HuH-7 (cell line): ENCODE results near the gene PIK3C2A.

Experiments
- DNase-seq: peaks from one replicate; pipeline ENCODE4 v3.0.0; 2011; ENCODE audit warnings: low spot score

PIK3C2A gene

GRCh38 chr11:17217401-17217800 is 9.6 kb upstream of the PIK3C2A start:
- no peak for DNase-seq

GRCh38 chr11:17214338-17214737 is 6.6 kb upstream of the PIK3C2A start:
- no peak for DNase-seq

DNA sequence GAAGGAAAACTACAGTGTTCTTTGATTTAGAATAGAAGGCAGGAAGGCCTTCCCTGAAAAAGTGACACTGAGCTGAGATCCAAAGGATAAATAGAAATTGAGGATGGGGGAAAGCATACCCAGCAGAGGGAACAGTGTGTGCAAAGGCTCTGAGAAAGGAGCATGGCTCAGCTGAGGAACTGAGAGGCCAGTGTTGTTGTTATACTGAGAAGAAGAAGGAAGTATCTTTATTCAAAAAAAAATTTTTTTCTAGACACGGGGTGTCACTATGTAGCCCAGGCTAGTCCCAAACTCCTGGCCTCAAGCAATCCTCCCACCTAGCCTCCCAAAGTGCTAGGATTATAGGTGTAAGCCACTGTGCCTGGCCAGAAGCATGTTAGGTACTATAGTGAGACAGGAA is 3.5 kb upstream of the PIK3C2A start:
- DNase-seq = no peak

DNA sequence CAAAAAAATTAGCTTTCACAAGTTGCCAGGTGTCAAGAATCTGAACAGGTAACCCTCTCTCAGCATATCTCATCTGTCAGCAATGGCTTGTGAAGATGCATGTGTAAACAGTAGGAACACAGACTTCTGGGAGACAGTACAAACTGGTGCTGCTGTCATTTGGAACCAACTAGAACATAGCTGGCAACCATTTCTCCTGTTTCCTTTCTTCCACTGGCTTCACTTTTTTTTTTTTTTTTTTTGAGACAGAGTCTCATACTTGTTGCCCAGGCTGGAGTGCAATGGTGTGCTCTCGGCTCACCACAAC is 2.1 kb upstream of the PIK3C2A start:
- DNase-seq = no peak

DNA sequence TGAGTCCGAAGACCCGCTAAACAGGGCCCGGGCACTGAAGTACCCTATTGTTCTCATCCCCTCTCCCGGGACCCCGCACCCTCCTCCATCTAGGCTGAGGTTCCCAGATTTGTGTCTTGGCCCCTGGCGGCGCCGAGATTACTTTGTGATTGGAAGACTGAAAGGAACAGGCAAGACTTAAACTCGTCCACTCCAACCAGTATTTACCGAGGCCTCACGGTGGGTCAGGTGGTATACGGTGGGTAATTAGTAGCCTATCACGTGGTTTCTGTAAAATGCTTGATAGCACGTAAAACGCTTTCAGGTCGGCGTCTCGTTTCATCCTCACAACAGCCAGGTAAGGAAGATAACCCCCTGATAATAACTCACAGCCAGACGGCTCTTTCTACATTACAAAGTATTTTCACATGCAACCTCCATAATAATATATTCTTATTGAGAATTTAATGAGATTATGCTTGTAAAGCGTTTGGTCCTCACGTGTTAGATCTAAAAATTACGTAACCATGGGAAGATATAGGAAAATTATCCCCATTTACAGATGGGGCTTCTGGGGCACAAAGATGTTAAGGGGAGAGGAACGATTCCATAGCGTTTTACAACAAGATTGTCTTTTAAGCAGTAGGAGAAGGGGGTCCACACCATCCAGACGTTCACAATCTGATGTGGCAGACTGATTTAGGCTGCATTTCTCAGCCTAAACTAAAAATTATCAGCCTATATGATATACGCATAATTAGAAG is 642 bp upstream of the PIK3C2A start:
- DNase-seq = peak; percentile 61

DNA sequence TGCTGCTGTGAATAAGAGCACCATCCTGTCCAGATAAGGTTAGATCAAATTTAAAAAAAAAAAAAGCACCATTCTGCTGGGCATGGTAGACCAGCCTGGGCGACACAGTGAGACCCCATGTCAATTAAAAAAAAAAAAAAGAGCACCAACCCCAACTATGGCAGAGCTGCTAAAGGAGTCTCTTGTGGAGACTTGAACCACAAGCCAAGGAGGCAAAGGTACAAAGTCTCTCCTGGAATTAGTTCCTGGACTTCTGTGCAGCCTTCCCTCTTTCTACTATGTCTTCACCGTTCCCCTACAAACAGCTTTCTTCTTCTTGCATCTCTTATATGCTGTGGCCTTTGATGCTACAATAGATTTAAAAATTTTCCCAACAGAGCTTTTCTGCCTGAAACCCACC is 1.3 kb downstream of the PIK3C2A start:
- DNase-seq = no peak

DNA sequence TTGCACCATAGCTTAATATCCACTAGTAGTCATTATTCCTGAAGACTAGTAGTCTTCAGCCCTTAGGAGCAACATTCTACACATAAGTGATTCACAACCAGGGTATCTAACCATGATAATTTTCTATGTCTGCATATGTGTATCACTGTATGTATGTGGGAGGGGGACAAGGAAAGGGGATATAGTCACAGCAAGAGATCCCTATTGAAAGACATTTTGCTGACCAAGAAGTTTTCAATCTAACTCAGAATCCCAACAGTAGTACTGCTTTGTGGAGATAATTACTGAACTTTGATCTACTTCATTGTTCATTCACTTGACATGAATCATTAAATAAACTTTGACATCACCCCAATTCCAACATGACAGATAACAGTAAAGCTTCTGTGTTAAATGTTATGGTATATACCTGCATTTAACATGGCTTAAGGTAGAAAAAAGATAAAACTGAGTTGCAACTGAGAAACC is 10.3 kb downstream of the PIK3C2A start:
- DNase-seq = no peak

DNA sequence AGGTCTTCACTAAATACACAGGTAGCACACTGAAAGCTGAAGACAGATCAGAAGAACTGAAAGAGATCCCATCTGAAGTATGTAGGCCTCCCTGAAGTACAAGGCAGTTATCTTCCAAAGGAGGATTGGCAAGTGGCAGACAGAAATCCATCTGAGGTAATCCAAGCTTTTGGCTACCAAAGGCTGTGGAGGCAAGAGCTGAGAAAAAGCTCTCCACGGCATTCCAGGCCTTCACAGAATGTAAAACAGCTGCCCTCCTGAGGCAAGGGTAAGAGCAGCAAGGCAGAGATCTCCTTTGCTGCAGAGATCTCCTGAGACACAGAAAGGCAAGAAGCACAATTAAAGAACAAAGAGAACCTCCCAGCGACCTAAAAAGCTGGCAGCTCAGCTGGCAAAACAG is 19.1 kb downstream of the PIK3C2A start:
- DNase-seq = no peak

DNA sequence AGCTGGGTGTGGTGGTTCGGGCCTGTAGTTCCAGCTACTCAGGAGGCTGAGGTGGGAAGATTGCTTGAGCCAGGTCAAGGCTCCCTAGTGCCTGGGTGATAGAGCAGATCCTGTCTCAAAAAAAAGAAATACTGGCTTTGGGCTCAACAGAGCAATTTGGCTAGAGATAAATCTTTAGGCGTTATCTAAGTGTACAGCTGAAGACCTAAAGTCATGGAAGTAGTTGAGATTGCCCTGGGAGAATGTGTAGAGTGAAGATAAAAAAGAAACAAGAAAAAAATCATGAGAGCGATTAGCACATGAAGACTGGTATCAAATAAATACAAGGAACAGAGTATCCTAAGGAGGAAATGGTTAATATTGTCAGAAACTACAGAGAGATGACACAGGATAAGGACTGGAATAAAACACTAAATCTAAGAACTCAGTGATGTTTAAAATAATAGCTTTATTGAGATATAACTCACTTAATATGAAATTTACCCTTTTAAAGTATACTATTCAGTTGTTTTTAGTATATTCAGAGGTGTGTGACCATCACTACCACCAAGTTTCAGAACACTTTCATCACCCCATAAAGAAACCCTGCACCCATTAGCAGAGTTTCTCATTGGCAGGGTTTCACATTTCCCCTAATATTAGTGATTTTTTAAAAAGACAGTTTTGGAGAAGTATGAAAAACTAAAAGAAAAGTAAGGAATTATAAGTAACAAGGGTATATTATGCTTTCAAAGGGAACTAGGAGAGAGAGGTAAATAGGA is 20.7 kb downstream of the PIK3C2A start:
- no peak for DNase-seq

DNA sequence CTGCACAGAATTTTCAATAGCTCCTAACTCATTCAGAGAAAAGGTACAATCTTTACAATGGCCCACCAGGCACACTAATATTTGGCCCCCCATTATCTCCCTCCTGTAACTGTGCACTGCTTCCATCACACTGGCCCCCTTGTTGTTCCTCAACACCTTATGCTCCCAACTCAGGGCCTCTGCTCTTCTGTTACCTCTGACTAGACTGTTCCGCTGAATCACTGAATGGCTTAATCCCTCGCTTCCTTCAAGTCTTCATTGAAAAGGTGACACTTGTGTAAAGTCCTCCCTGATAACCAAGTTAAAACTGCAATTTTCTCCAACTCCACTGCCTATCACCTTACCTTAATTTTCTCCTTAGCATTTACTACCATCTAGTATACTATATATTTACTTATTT is 21.8 kb downstream of the PIK3C2A start:
- no peak for DNase-seq

GRCh38 chr11:17184882-17185587 is 22.8 kb downstream of the PIK3C2A start:
- DNase-seq = no peak

DNA sequence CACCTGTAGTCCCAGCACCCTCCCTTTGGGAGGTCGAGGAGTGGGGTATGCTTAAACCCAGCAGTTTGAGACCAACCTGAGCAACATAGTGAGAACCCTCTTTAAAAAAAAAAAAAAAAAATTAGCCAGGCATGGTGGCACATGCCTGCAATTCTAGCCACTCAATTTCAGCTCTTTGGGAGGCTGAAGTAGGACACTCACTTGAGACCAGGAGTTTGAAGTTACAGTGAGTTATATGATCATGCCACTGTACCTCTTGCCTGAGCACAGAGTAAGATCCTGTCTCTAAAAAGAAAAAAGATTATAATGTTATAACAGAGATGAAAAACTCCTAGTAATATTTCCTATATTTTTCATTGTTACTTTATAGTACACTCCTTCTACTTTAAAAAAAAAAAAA is 23.9 kb downstream of the PIK3C2A start:
- no peak for DNase-seq

DNA sequence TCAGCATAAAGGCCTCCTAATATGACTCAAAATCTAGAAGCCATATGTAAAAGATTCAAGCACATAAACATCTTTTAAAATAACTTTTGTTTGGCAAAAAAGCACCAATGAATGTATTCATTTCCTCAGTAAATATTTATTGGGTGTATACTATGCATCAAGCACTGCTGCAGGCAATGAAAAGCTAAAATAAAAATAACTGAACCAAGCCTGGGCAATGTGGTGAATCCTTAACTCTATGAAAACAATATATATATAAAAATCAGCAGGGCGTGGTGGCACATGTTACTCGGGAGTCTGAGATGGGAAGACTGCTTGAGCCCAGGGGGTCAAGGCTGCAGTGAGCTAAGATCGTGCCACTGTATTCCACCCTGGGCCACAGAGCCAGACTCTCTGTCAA is 27.8 kb downstream of the PIK3C2A start:
- no peak for DNase-seq

DNA sequence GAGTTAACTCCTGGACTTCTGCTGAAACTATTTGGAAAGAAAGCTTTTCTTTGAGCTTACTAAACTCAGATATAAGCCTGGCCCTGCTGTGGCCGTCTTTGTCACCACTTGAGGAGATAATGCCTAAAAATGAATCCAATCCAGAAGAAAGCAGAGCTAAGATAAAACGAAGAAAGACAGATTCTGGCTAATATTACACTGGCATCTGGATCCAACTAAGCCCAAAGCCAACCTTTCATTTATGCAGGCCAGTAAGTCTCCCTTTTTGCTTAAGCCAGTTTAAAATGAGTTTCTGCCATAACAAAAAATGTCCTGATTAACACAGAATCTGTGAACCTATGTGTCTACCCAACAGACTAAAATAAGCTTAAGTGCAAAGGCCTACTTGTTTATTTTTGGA is 34.5 kb downstream of the PIK3C2A start:
- DNase-seq = no peak

DNA sequence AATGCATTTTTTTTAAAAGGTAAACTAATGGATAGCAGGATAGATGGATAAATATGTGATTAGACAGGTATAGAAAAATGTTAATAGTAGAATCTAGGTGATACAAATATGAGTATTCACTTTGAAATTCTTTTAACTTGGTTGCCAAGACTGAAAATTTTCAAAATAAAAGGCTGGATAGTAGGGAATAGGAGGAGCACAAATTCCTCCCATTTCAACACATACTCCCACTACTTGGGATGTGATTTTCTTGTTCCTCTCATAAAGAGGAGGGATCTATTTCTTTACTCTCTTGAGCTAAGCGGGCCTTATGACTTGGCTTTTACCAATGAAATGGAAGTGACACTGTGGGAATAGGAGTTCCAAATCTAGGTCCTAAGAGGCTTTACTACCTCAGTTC is 35.9 kb downstream of the PIK3C2A start:
- DNase-seq = no peak

GRCh38 chr11:17171343-17171742 is 36.4 kb downstream of the PIK3C2A start:
- DNase-seq = no peak

DNA sequence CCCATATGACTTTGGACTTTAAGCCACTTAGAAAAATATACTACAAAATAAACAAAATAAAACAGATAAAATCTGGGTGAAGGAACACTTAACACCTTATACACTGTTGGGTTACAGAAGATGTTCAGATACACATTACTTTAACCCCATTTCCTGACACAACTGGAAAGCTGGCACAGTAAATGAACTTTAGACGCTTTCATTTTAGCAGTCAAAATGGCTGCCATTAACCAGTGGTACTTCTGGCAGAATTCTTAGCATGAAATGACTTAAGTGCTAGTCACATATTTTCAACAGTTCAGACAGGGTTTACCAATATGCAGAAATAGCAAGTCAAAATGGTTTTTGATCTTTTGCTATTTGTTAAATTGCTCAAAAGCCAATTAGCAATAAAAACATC is 37.9 kb downstream of the PIK3C2A start:
- DNase-seq = no peak

DNA sequence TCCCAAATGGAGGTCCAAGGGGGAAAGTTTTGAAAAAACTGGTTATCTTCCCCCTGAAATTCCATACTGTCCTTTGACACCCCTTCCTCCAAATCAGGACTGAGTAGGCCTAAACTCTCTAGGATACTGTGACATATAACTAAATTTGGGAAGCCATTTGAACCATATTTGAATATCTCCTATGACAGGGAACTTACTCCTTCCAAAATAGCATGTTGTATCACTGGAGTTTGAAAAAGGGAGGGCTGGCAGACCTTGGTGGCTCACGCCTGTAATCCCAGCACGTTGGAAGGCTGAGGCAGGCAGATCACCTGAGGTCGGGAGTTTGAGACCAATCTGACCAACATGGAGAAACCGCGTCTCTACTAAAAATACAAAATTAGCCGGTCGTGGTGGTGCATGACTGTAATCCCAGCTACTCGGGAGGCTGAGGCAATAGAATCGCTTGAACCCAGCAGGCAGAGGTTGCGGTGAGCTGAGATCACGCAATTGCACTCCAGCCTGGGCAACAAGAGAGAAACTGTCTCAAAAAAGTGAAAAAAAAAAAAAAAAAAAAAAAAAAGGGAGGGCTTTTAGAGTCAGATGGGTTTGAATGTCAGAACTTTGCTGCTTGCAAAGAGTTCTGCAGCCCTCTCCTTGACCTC is 42.4 kb downstream of the PIK3C2A start:
- no peak for DNase-seq

GRCh38 chr11:17164361-17165246 is 43.2 kb downstream of the PIK3C2A start:
- peak; percentile 29 for DNase-seq

- no peak for DNase-seq
Measured at GRCh38 chr11:17163736-17164135, 44.0 kb downstream of the PIK3C2A start.

GRCh38 chr11:17163291-17163690 is 44.5 kb downstream of the PIK3C2A start:
- DNase-seq = no peak

- no peak for DNase-seq
Measured at GRCh38 chr11:17162376-17162775, 45.4 kb downstream of the PIK3C2A start.
